GM23338 (cell line): Measurements from ENCODE around the gene ADGRG6. TPM values are rescaled to one million over a fixed set of nuclear protein-coding genes. Genes with fewer than 3 reads are reported as not detected.

Experiments used
- ATAC-seq: fragments of 200-7000 bp; cut with Tn5 transposase; 3 replicates; pipeline ENCODE4 v1.9.1; 2020
- DNase-seq: peaks from one replicate; pipeline ENCODE4 v3.0.0-alpha.2; 2015; ENCODE audit warnings: low spot score
- H2AFZ ChIP-seq: fragments of 200-600 bp; sonication (generic); 2 replicates; pipeline ENCODE4 v1.8.0; 2016; ENCODE audit warnings: antibody characterized with exemption, mild to moderate bottlenecking, moderate library complexity
- H3F3A ChIP-seq: fragments of 200-600 bp; sonication (generic); replicated peaks from 2 replicates; pipeline ENCODE4 v1.8.0; 2017; ENCODE audit warnings: antibody characterized with exemption, mixed run types, low read depth
- H3K27ac ChIP-seq: fragments of 200-600 bp; sonication (generic); 2 replicates; pipeline ENCODE4 v1.6.1; 2016; ENCODE audit warnings: low read depth
- H3K27me3 ChIP-seq: fragments of 200-600 bp; sonication (generic); 2 replicates; pipeline ENCODE4 v1.8.0; 2016; ENCODE audit warnings: mild to moderate bottlenecking, mixed run types, moderate library complexity; ENCODE audit not compliant: insufficient read depth
- H3K36me3 ChIP-seq: fragments of 200-600 bp; sonication (generic); 2 replicates; pipeline ENCODE4 v1.8.0; 2016; ENCODE audit warnings: mild to moderate bottlenecking; ENCODE audit not compliant: insufficient read depth
- H3K4me1 ChIP-seq: fragments of 200-600 bp; sonication (generic); 2 replicates; pipeline ENCODE4 v1.8.0; 2016; ENCODE audit warnings: mild to moderate bottlenecking, moderate library complexity; ENCODE audit not compliant: insufficient read depth
- H3K4me2 ChIP-seq: fragments of 200-600 bp; sonication (generic); 2 replicates; pipeline ENCODE4 v1.7.1; 2017; ENCODE audit warnings: mixed run types
- H3K4me3 ChIP-seq: fragments of 200-600 bp; sonication (generic); 2 replicates; pipeline ENCODE4 v1.6.1; 2016; ENCODE audit warnings: mixed run types
- H3K79me2 ChIP-seq: fragments of 200-600 bp; sonication (generic); replicated peaks from 2 replicates; pipeline ENCODE4 v1.8.0; 2017; ENCODE audit warnings: mild to moderate bottlenecking; ENCODE audit not compliant: insufficient read depth
- H3K9me2 ChIP-seq: fragments of 200-600 bp; sonication (generic); 2 replicates; pipeline ENCODE4 v1.8.0; 2017; ENCODE audit not compliant: insufficient read depth
- H4K20me1 ChIP-seq: fragments of 200-600 bp; sonication (generic); replicated peaks from 2 replicates; pipeline ENCODE4 v1.8.0; 2017; ENCODE audit warnings: mild to moderate bottlenecking; ENCODE audit not compliant: insufficient read depth
- H3K27ac Mint-ChIP-seq: 2 replicates; pipeline ENCODE4 v1.8.0; 2020; ENCODE audit warnings: inconsistent platforms, mild to moderate bottlenecking, moderate library complexity, mixed read lengths
- H3K27me3 Mint-ChIP-seq: 3 replicates; pipeline ENCODE4 v1.8.0; 2022; ENCODE audit warnings: low read depth, mild to moderate bottlenecking, moderate library complexity, mixed read lengths, inconsistent platforms; ENCODE audit not compliant: insufficient read depth, poor library complexity
- H3K36me3 Mint-ChIP-seq: 3 replicates; pipeline ENCODE4 v1.8.0; 2021; ENCODE audit warnings: low read depth, mild to moderate bottlenecking, inconsistent platforms, moderate library complexity, mixed read lengths
- H3K4me1 Mint-ChIP-seq: 3 replicates; pipeline ENCODE4 v1.8.0; 2020; ENCODE audit warnings: mild to moderate bottlenecking, inconsistent platforms, mixed read lengths
- H3K4me3 Mint-ChIP-seq: 3 replicates; pipeline ENCODE4 v1.8.0; 2021; ENCODE audit warnings: moderate library complexity, mild to moderate bottlenecking, inconsistent platforms, mixed read lengths
- H3K9me3 Mint-ChIP-seq: 3 replicates; pipeline ENCODE4 v1.8.0; 2020; ENCODE audit warnings: moderate library complexity, mild to moderate bottlenecking, inconsistent platforms, mixed read lengths
- CREB1 ChIP-seq: fragments of 250-450 bp; sonication (Bioruptor Pico); IDR thresholded peaks from 2 replicates; pipeline ENCODE4 v1.5.0; 2020; ENCODE audit warnings: low read depth, mild to moderate bottlenecking, moderate library complexity
- ETS1 ChIP-seq: IDR thresholded peaks from 2 replicates; pipeline ENCODE4 v1.6.1; 2016; ENCODE audit warnings: antibody characterized with exemption
- EZH2phosphoT487 ChIP-seq: fragments of 200-600 bp; sonication (generic); IDR thresholded peaks from one replicate; pipeline ENCODE4 v1.8.1; 2018; ENCODE audit warnings: antibody characterized with exemption; ENCODE audit not compliant: unreplicated experiment
- NANOG ChIP-seq: IDR thresholded peaks from 2 replicates; pipeline ENCODE4 v1.6.1; 2016; ENCODE audit warnings: antibody characterized with exemption, borderline replicate concordance
- POLR2AphosphoS5 ChIP-seq: IDR thresholded peaks from 2 replicates; pipeline ENCODE4 v1.6.1; 2016; ENCODE audit warnings: antibody characterized with exemption, low read depth
- REST ChIP-seq: IDR thresholded peaks from one replicate; pipeline ENCODE4 v1.6.1; 2018; ENCODE audit warnings: antibody characterized with exemption; ENCODE audit not compliant: unreplicated experiment
- STAT1 ChIP-seq: IDR thresholded peaks from one replicate; pipeline ENCODE4 v1.6.1; 2016; ENCODE audit warnings: antibody characterized with exemption; ENCODE audit not compliant: unreplicated experiment
- ZNF114 ChIP-seq: fragments of 250-450 bp; sonication (Bioruptor Pico); IDR thresholded peaks from 2 replicates; pipeline ENCODE4 v1.5.0; 2020; ENCODE audit warnings: mild to moderate bottlenecking, moderate library complexity
- polyA plus RNA-seq: library from polyadenylated mRNA; unstranded; fragments of >200 nt; fragmentation: Nextera tagmentation; extraction: Ambion mirVana; gene quantifications from 2 replicates; pipeline ENCODE4 v1.2.1, GENCODE V29; 2016
- total RNA-seq: library from RNA; depleted of rRNA; stranded (reverse); fragments of >200 nt; shearing (Covaris generic); gene quantifications from 2 replicates; pipeline ENCODE4 v1.2.3, GENCODE V29; 2014

ADGRG6 gene
- total and polyA plus RNA-seq, 2 experiments from 2014 or later = 1.3 to 7.7 TPM

GRCh38 chr6:142355520-142356174 is 53.8 kb downstream of the ADGRG6 start:
- Histone ChIP-seq H3K36me3 (no peaks in the 10 kb centered on the region), H4K20me1 (no peaks in the 10 kb centered on the region), H3K79me2 (no peaks in the 10 kb centered on the region), H3K4me2 (no peak overlapping the region), H3K9me2 (no peaks in the 10 kb centered on the region), H3K27me3 (no peaks in the 10 kb centered on the region), H3F3A (no peaks in the 10 kb centered on the region), H2AFZ (no peak overlapping the region), H3K4me3 (no peak overlapping the region), H3K27ac (no peak overlapping the region), H3K4me1 (peaks cover 5% of the 10 kb centered on the region; the same call in 1 of the 2 replicates)
- ATAC-seq (peak; percentile 37), DNase-seq (no peak)
- Mint-ChIP-seq H3K27me3 (peaks cover 2% of the 10 kb centered on the region), H3K27ac (no peak overlapping the region), H3K4me1 (peaks cover 3% of the 10 kb centered on the region; the same call in 2 of the 3 replicates), H3K9me3 (no peaks in the 10 kb centered on the region; the same call in 2 of the 3 replicates), H3K4me3 (no peak overlapping the region), H3K36me3 (no peaks in the 10 kb centered on the region)
- TF ChIP-seq STAT1 (no peak), POLR2AphosphoS5 (no peak)

GRCh38 chr6:142356201-142356883 is 54.5 kb downstream of the ADGRG6 start:
- Histone ChIP-seq H4K20me1 (no peaks in the 10 kb centered on the region), H3K79me2 (no peaks in the 10 kb centered on the region), H2AFZ (no peak overlapping the region), H3K27me3 (no peaks in the 10 kb centered on the region), H3K4me3 (no peak overlapping the region), H3K36me3 (no peaks in the 10 kb centered on the region), H3K4me2 (no peak overlapping the region), H3K9me2 (no peaks in the 10 kb centered on the region), H3K4me1 (peaks cover 5% of the 10 kb centered on the region; the same call in 1 of the 2 replicates), H3F3A (no peaks in the 10 kb centered on the region), H3K27ac (no peak overlapping the region)
- DNase-seq (no peak), ATAC-seq (no peak)
- Mint-ChIP-seq H3K36me3 (no peaks in the 10 kb centered on the region), H3K27ac (no peak overlapping the region), H3K27me3 (peaks cover 2% of the 10 kb centered on the region), H3K4me3 (no peak overlapping the region), H3K4me1 (peaks cover 5% of the 10 kb centered on the region; the same call in 2 of the 3 replicates), H3K9me3 (no peaks in the 10 kb centered on the region)
- no peak for TF ChIP-seq NANOG
- no peak for TF ChIP-seq EZH2phosphoT487
- no peak for TF ChIP-seq CREB1 (CRISPR knock-in tag)
- TF ChIP-seq ZNF114 = no peak
- no peak for TF ChIP-seq REST
- no peak for TF ChIP-seq ETS1
